Measurements from ENCODE around the gene ZFP36L2. TPM values are rescaled to one million over a fixed set of nuclear protein-coding genes. Genes with fewer than 3 reads are reported as not detected.

The ZFP36L2 gene
- total RNA-seq, 1 experiment from 2014 or later, result 105 TPM

GRCh38 chr2:43220229-43220751, 6.1 kb downstream of the ZFP36L2 start:
- TF ChIP-seq CTCF (conservative IDR thresholded peaks at IDR 0.05), result no peak
- DNase-seq, result no peak
- H3K4me1 ChIP-seq (ENCODE audit: insufficient read depth, low read length), result peaks cover 15% of the 10 kb centered on the region

More at GRCh38 chr2:43220229-43220751, 6.1 kb downstream of the ZFP36L2 start:
- no peaks in the 10 kb centered on the region for H3K79me1 ChIP-seq (ENCODE audit: insufficient read depth, low read depth, low read length, poor library complexity, severe bottlenecking)
- no peak overlapping the region for H3K9ac ChIP-seq (ENCODE audit: extremely low read depth, insufficient read length, low read length)
- H3K4me2 ChIP-seq (ENCODE audit: insufficient read depth, insufficient read length, low read length), result peak overlapping the region; percentile 60
- peaks cover 14% of the 10 kb centered on the region; the same call in 1 of the 2 replicates for H3K79me2 ChIP-seq (ENCODE audit: insufficient read depth, low read length)
- H2BK120ac ChIP-seq (ENCODE audit: low read depth, low read length, poor library complexity, severe bottlenecking), result no peak overlapping the region
- H3K18ac ChIP-seq (ENCODE audit: insufficient read length, low read depth, low read length), result peak overlapping the region; percentile 10
- H2BK5ac ChIP-seq (ENCODE audit: insufficient read length, low read length), result no peak overlapping the region
- no peaks in the 10 kb centered on the region for H3K9me3 ChIP-seq (ENCODE audit: control insufficient read depth, low read depth, low read length)
- H4K8ac ChIP-seq (replicated peaks; ENCODE audit: insufficient read length, low read depth, low read length), result no peak overlapping the region
- no peak overlapping the region for H3K23ac ChIP-seq (ENCODE audit: insufficient read length, low read depth, low read length)
- H3K27ac ChIP-seq (ENCODE audit: insufficient read length, low read depth, low read length), result peak overlapping the region; percentile 34
- peaks cover 1% of the 10 kb centered on the region; the same call in 1 of the 2 replicates for H3K27me3 Mint-ChIP-seq (ENCODE audit: low read depth)
- no peak overlapping the region for H2AK5ac ChIP-seq (ENCODE audit: insufficient read length, low read length)
- no peak overlapping the region for H4K91ac ChIP-seq (ENCODE audit: insufficient read length, low read depth, low read length)
- H3K9me3 Mint-ChIP-seq, result peaks cover 0 to 2% of the 10 kb centered on the region in 2 experiments; a peak in 1 of 5 replicates
- no peak overlapping the region for H2BK15ac ChIP-seq (ENCODE audit: low read depth, low read length)
- H3K27me3 ChIP-seq (ENCODE audit: insufficient read depth, low read length), result no peaks in the 10 kb centered on the region
- H4K5ac ChIP-seq (ENCODE audit: insufficient read length, low read depth, low read length), result no peak overlapping the region
- H3K23me2 ChIP-seq (ENCODE audit: insufficient read length, low read depth, low read length, poor library complexity, severe bottlenecking), result peaks cover 11% of the 10 kb centered on the region
- peaks cover 13 to 33% (median 22%) of the 10 kb centered on the region in 3 experiments for H3K36me3 Mint-ChIP-seq (ENCODE audit: insufficient read depth in 1 of 3, low read depth in 3 of 3)
- H3K56ac ChIP-seq (ENCODE audit: insufficient read length, low read depth, low read length), result no peak overlapping the region
- 0 out of 2 replicates have a peak overlapping the region, but pooled peaks have one; percentile 52 for H3K14ac ChIP-seq (ENCODE audit: insufficient read depth, low read length)
- no peak overlapping the region for H2BK20ac ChIP-seq (ENCODE audit: low read depth, low read length, poor library complexity, severe bottlenecking)
- peaks cover 3% of the 10 kb centered on the region for H4K20me1 ChIP-seq (ENCODE audit: control insufficient read depth, insufficient read depth, insufficient read length)
- H3K4me3 Mint-ChIP-seq, result peak overlapping the region; percentile 69 to 84
- H3K4me1 Mint-ChIP-seq, result peaks cover 66 to 78% of the 10 kb centered on the region in 2 experiments
- H2BK12ac ChIP-seq (ENCODE audit: insufficient read length, low read depth, low read length), result no peak overlapping the region
- H3K27ac Mint-ChIP-seq, result peak overlapping the region; percentile 92 to 98 (median 98)
- WGBS (ENCODE audit: extremely low coverage, insufficient read length, low lambda C conversion rate), result no CpG with 5 or more reads among the region's 10 CpGs
- no peak overlapping the region for H3T11ph ChIP-seq (ENCODE audit: low read length)
- no peak overlapping the region for H3K4ac ChIP-seq (ENCODE audit: low read depth, low read length)
- no peak overlapping the region for H2AFZ ChIP-seq (ENCODE audit: low read length)
